BLaER1 (cell line): Measurements from ENCODE around the gene GDNF.
"Not testable (repeated sequence)": the region's sequence is repeated elsewhere in the genome, so short reads cannot be mapped to it uniquely, and the experiment has no call there.

ENCODE experiments used
- H3K27ac ChIP-seq: shearing (Covaris generic); formaldehyde crosslinking; 2 replicates; pipeline ENCODE4 v1.8.1; 2022
- H3K27me3 ChIP-seq: shearing (Covaris generic); formaldehyde crosslinking; 2 replicates; pipeline ENCODE4 v1.8.1; 2022
- H3K36me3 ChIP-seq: shearing (Covaris generic); formaldehyde crosslinking; 2 replicates; pipeline ENCODE4 v1.8.1; 2022
- H3K4me1 ChIP-seq: shearing (Covaris generic); formaldehyde crosslinking; 2 replicates; pipeline ENCODE4 v1.8.1; 2022
- H3K4me2 ChIP-seq: shearing (Covaris generic); formaldehyde crosslinking; 2 replicates; pipeline ENCODE4 v1.8.1; 2022
- H3K4me3 ChIP-seq: shearing (Covaris generic); formaldehyde crosslinking; 2 replicates; pipeline ENCODE4 v1.8.1; 2022
- H3K9ac ChIP-seq: shearing (Covaris generic); formaldehyde crosslinking; 2 replicates; pipeline ENCODE4 v1.8.1; 2022
- H3K9me3 ChIP-seq: shearing (Covaris generic); formaldehyde crosslinking; 2 replicates; pipeline ENCODE4 v1.8.1; 2022
- H4K20me1 ChIP-seq: shearing (Covaris generic); formaldehyde crosslinking; 2 replicates; pipeline ENCODE4 v1.8.1; 2022
- Cebpa-rat ChIP-seq: shearing (Covaris generic); IDR thresholded peaks from 2 replicates; pipeline ENCODE4 v1.8.1; 2022

GDNF gene

DNA sequence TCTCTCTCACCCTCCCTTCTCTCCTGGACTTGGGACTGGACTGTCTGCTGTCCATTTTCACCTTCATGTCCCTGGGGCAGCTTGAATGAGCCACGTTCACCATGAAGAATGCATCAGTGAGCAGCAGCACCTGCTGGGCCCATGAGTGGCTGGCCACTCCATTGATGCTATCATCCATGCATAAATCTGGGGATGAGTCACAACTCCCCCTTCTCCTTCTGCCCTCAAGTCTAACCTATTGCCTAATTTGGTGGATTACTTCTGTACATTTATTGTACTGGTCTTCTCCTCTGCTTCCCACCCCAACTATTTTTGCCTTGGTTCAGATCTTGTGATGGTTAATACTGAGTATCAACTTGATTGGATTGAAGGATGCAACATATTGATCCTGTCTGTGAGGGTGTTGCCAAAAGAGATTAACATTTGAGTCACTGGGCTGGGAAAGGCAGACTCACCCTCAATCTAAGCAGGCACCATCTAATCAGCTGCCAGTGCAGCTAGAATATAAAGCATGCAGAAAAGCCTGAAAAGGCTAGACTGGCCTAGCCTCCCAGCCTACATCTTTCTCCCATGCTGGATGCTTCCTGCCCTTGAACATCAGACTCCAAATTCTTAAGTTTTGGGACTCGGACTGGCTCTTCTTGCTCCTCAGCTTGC, 46.7 kb downstream of the GDNF start:
- H3K4me2 ChIP-seq, result no peak overlapping the region
- no peaks in the 10 kb centered on the region for H3K36me3 ChIP-seq
- TF ChIP-seq Cebpa-rat, result no peak
- H3K4me3 ChIP-seq, result no peak overlapping the region
- peaks cover 50% of the 10 kb centered on the region for H3K9me3 ChIP-seq
- H4K20me1 ChIP-seq, result no peaks in the 10 kb centered on the region
- H3K27me3 ChIP-seq, result no peaks in the 10 kb centered on the region
- H3K4me1 ChIP-seq, result no peaks in the 10 kb centered on the region
- H3K9ac ChIP-seq, result no peak overlapping the region
- H3K27ac ChIP-seq, result no peak overlapping the region

DNA sequence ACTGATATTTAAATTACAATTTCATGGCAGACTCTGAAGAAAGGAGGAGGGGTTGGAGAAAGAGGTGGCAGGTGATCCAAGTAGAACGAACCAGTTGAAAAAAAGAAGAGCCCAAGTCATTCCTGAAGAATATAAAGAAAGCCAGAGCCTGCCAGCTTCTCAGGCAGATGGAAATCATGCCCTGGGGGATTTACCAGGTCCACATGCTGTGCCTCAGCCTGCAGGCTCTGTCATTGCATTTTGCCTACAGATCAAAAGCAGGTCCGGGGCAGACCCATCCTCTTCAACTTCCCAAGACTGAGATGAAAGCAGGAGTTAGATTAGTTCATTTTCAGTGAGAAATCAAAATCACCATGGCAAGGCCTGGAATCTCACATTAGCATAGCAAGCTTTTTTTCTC, 48.5 kb downstream of the GDNF start:
- Histone ChIP-seq H3K4me2 (no peak overlapping the region), H4K20me1 (no peaks in the 10 kb centered on the region), H3K27me3 (no peaks in the 10 kb centered on the region), H3K4me3 (no peak overlapping the region), H3K9me3 (peaks cover 48% of the 10 kb centered on the region), H3K36me3 (no peaks in the 10 kb centered on the region), H3K27ac (no peak overlapping the region), H3K9ac (no peak overlapping the region), H3K4me1 (no peaks in the 10 kb centered on the region)
- TF ChIP-seq Cebpa-rat, result no peak

GRCh38 chr5:37789991-37790390, 49.9 kb downstream of the GDNF start:
- H3K9ac ChIP-seq, result no peak overlapping the region
- H3K27me3 ChIP-seq, result no peaks in the 10 kb centered on the region
- no peaks in the 10 kb centered on the region for H3K36me3 ChIP-seq
- no peak overlapping the region for H3K27ac ChIP-seq
- H3K4me2 ChIP-seq, result no peak overlapping the region
- H4K20me1 ChIP-seq, result no peaks in the 10 kb centered on the region
- peaks cover 40% of the 10 kb centered on the region for H3K9me3 ChIP-seq
- TF ChIP-seq Cebpa-rat, result no peak
- no peaks in the 10 kb centered on the region for H3K4me1 ChIP-seq
- H3K4me3 ChIP-seq, result no peak overlapping the region

DNA sequence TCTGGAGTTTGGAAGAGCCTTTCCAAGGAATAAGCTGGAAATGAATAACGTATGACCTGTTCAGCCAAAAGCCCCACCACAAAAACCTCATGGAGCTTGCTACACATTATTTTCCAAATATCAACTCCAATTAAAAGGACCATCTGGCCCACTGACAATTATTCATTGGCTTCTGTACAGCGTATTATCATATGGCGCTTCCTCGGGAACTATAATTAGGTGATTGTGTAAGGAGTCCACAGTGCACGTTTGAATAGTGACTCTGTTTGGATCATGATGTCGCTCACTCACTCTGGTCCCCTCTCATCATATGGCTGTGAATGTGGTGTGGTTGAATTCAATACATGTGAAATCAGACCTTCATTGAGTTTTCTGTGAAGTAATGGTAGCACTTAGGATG, 52.1 kb downstream of the GDNF start:
- Histone ChIP-seq H3K4me1 (no peaks in the 10 kb centered on the region), H3K9me3 (peaks cover 21% of the 10 kb centered on the region), H4K20me1 (no peaks in the 10 kb centered on the region), H3K27me3 (no peaks in the 10 kb centered on the region), H3K36me3 (no peaks in the 10 kb centered on the region), H3K27ac (no peak overlapping the region), H3K9ac (no peak overlapping the region), H3K4me2 (no peak overlapping the region), H3K4me3 (no peak overlapping the region)
- no peak for TF ChIP-seq Cebpa-rat

- TF ChIP-seq Cebpa-rat, result no peak
- Histone ChIP-seq H3K9me3 (peaks cover 13% of the 10 kb centered on the region; the same call in 1 of the 2 replicates), H4K20me1 (no peaks in the 10 kb centered on the region), H3K36me3 (no peaks in the 10 kb centered on the region), H3K4me2 (no peak overlapping the region), H3K4me3 (no peak overlapping the region), H3K9ac (no peak overlapping the region), H3K27ac (no peak overlapping the region), H3K4me1 (no peaks in the 10 kb centered on the region), H3K27me3 (no peaks in the 10 kb centered on the region)
Observed at GRCh38 chr5:37786862-37787519, 52.9 kb downstream of the GDNF start.

DNA sequence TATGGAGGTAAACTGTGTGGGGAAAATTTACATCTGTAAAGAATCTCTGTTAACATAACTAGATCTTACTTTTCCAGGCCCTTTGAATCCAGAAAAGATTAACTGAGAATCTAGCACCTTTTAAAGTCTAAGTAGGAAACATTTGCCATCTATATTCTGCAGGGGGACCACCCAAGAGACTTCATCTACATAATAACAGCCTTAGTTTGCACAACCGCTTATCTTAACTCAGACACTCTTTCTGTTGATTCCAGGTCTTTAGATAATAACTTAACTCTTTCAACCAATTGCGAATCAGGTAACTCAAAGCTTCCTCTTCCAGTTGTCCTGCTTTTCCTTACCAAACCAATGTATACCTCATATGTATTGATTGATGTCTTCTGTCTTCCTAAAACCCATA, 53.4 kb downstream of the GDNF start:
- Histone ChIP-seq H3K27me3 (no peaks in the 10 kb centered on the region), H3K36me3 (no peaks in the 10 kb centered on the region), H3K4me2 (no peak overlapping the region), H3K4me3 (no peak overlapping the region), H3K27ac (no peak overlapping the region), H3K9me3 (peaks cover 9% of the 10 kb centered on the region; the same call in 1 of the 2 replicates), H4K20me1 (no peaks in the 10 kb centered on the region), H3K9ac (no peak overlapping the region), H3K4me1 (no peaks in the 10 kb centered on the region)
- TF ChIP-seq Cebpa-rat, result no peak

DNA sequence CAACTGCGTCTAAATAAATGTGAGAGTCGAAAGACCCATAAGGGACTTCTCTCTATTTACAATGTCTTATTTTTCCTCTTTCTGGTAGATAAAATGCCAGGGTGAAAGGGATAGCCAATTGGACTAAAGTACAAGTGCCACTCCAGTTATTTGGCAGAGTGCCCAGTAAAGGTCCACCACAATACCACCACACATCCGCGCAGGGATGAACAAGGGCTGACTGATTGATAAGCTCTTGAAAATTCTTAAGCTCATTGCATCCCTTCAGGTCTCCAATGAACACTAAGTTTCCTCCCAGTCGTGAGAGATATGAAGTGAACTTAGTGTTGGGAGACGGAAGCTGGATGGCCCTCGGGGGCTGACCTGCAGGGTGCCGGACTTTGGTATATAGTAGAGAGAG, 58.4 kb downstream of the GDNF start:
- not testable (repeated sequence) for H3K4me1 ChIP-seq, H3K27ac ChIP-seq

DNA sequence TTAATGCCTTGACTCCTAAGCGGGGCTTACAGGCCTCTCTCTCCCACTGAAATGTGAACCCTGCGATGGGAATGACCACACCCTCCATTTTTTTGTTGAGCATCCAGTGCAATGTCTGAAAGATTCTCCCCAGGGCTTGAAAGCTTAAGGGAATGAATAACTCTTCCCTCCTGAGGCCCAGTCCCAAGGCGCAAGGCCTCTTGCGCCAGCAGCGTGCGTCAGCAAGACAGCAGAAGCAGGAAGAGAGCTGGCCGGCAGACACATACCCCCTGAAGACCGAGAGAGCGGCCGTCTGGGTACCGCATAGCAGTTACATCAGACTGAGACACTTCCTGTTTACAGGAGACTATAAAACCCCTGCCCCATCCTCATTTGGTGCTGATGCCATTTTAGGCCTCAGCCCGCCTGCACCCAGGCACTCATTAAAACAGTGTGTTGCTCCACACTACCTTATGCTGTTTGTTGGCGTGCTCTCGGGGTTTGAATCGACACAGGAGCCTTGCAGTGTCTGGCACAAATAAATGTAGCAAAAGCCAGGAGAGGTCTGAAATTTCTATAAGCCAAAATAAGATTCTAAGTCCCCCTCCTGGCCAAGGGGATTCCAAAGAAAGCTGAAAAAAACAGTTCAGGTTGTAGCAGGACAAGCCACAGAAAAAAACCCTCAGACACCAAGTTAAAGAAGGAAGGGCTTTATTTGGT, 62.3 kb downstream of the GDNF start:
- H3K27me3 ChIP-seq, result no peaks in the 10 kb centered on the region
- H4K20me1 ChIP-seq, result no peaks in the 10 kb centered on the region
- no peaks in the 10 kb centered on the region for H3K36me3 ChIP-seq
- H3K4me2 ChIP-seq, result no peak overlapping the region
- H3K27ac ChIP-seq, result no peak overlapping the region
- H3K9me3 ChIP-seq, result peaks cover 20% of the 10 kb centered on the region
- no peaks in the 10 kb centered on the region for H3K4me1 ChIP-seq
- no peak for TF ChIP-seq Cebpa-rat
- no peak overlapping the region for H3K4me3 ChIP-seq
- H3K9ac ChIP-seq, result no peak overlapping the region

More for the DNA sequence above, 58.4 kb downstream of the GDNF start:
- not testable (repeated sequence) for H3K4me3 ChIP-seq, H3K27me3 ChIP-seq, H3K9ac ChIP-seq, H3K36me3 ChIP-seq, H3K9me3 ChIP-seq, H4K20me1 ChIP-seq, H3K4me2 ChIP-seq

DNA sequence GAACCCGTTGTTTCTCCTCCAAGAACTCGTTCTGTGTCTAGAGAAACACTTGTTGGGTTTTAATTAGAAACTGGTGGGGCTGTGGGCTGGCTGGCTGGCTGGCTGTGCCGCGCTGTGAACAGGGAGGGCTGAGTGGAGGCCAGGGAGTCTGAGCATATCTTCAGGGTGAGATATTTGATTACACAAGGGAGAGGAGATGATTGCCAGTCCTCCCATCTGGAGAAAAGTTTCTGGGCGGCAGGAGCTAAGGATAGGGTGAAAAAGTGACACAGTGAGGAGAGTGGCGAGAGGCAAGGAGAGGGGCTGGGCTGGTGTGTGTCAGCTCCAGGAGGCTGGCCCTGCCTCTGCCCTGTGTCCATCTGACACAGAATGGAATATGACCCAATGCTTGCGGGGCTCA, 63.0 kb downstream of the GDNF start:
- Histone ChIP-seq H3K9ac (no peak overlapping the region), H3K4me1 (no peaks in the 10 kb centered on the region), H3K9me3 (peaks cover 20% of the 10 kb centered on the region), H3K4me2 (no peak overlapping the region), H3K36me3 (no peaks in the 10 kb centered on the region), H3K27me3 (no peaks in the 10 kb centered on the region), H3K4me3 (no peak overlapping the region), H3K27ac (no peak overlapping the region), H4K20me1 (no peaks in the 10 kb centered on the region)
- no peak for TF ChIP-seq Cebpa-rat

DNA sequence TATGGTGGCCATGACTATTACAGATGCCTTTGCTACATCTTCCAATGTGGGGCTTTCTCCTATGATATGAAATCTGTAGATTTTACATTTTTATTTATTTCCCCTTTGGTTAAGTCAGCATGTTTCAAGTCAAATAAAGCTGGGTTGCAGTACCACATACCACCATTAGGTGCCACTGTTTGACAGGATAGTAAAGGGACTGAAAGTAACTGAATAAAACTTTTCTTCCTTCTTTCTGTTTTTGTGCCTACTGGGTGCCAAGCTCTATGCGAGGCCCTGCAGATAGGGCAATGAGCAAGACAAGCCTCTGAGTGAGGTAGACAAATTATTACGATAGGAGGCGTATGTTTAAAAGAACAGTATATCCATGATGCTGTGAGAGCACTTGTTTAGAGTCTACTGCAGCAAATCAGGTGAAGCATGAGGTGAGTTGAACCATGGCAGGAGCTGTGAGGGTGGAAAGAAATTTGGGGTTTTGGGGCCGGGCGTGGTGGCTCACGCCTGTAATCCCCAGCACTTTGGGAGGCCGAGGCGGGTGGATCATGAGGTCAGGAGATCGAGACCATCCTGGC, 64.8 kb downstream of the GDNF start:
- no peaks in the 10 kb centered on the region for H3K27me3 ChIP-seq
- H3K4me1 ChIP-seq, result no peaks in the 10 kb centered on the region
- no peak overlapping the region for H3K4me2 ChIP-seq
- no peak overlapping the region for H3K9ac ChIP-seq
- peaks cover 20% of the 10 kb centered on the region for H3K9me3 ChIP-seq
- H3K36me3 ChIP-seq, result no peaks in the 10 kb centered on the region
- no peak overlapping the region for H3K27ac ChIP-seq
- no peak for TF ChIP-seq Cebpa-rat
- H4K20me1 ChIP-seq, result no peaks in the 10 kb centered on the region
- H3K4me3 ChIP-seq, result no peak overlapping the region
